Loucy (cell line): ENCODE data around the gene PRR22.

Experiments
- H2AFZ ChIP-seq: fragments of 200-600 bp; sonication (generic); 2 replicates; pipeline ENCODE4 v1.6.0; 2016; ENCODE audit warnings: antibody characterized with exemption, mild to moderate bottlenecking, low read length, moderate library complexity
- H3F3A ChIP-seq: fragments of 200-600 bp; 2 replicates; pipeline ENCODE4 v1.6.0; 2016; ENCODE audit warnings: antibody characterized with exemption, low read depth, mild to moderate bottlenecking
- H3K27me3 ChIP-seq: fragments of 200-600 bp; sonication (generic); 2 replicates; pipeline ENCODE4 v1.6.1; 2014; ENCODE audit warnings: low read length, mild to moderate bottlenecking; ENCODE audit not compliant: insufficient read depth, poor library complexity, severe bottlenecking
- H3K36me3 ChIP-seq: fragments of 200-600 bp; sonication (generic); 2 replicates; pipeline ENCODE4 v1.6.1; 2016; ENCODE audit warnings: low read length; ENCODE audit not compliant: insufficient read depth
- H3K4me1 ChIP-seq: fragments of 200-600 bp; sonication (generic); 2 replicates; pipeline ENCODE4 v1.5.1; 2014; ENCODE audit warnings: low read length, mild to moderate bottlenecking; ENCODE audit not compliant: insufficient read depth, poor library complexity, severe bottlenecking
- H3K4me2 ChIP-seq: fragments of 200-600 bp; sonication (generic); 2 replicates; pipeline ENCODE4 v1.6.0; 2014; ENCODE audit warnings: antibody characterized with exemption, low read length, low read depth, mild to moderate bottlenecking; ENCODE audit not compliant: poor library complexity, severe bottlenecking
- H3K4me3 ChIP-seq: fragments of 200-600 bp; sonication (generic); 2 replicates; pipeline ENCODE4 v1.5.1; 2014; ENCODE audit warnings: low read length, mild to moderate bottlenecking, mixed read lengths; ENCODE audit not compliant: poor library complexity, severe bottlenecking
- H3K79me2 ChIP-seq: fragments of 200-600 bp; sonication (generic); 2 replicates; pipeline ENCODE4 v1.6.1; 2014; ENCODE audit warnings: low read length; ENCODE audit not compliant: insufficient read depth
- H3K9ac ChIP-seq: fragments of 200-600 bp; sonication (generic); 2 replicates; pipeline ENCODE4 v1.6.0; 2014; ENCODE audit warnings: mild to moderate bottlenecking, low read depth, low read length, moderate library complexity; ENCODE audit not compliant: poor library complexity, severe bottlenecking
- H3K9me2 ChIP-seq: fragments of 200-600 bp; sonication (generic); replicated peaks from 2 replicates; pipeline ENCODE4 v1.6.1; 2016; ENCODE audit warnings: low read depth, low read length, mixed read lengths
- H3K9me3 ChIP-seq: fragments of 200-600 bp; sonication (generic); 2 replicates; pipeline ENCODE4 v1.6.1; 2014; ENCODE audit warnings: mild to moderate bottlenecking, antibody characterized with exemption, low read length, low read depth; ENCODE audit not compliant: insufficient read depth
- H4K20me1 ChIP-seq: fragments of 200-600 bp; sonication (generic); 2 replicates; pipeline ENCODE4 v1.6.0; 2014; ENCODE audit warnings: antibody characterized with exemption, low read length, mild to moderate bottlenecking; ENCODE audit not compliant: insufficient read depth, poor library complexity, severe bottlenecking
- EZH2phosphoT487 ChIP-seq: fragments of 200-600 bp; IDR thresholded peaks from 2 replicates; pipeline ENCODE4 v1.6.1; 2018; ENCODE audit warnings: antibody characterized with exemption, mild to moderate bottlenecking, moderate library complexity, borderline replicate concordance
- TF ChIP-seq, protein P1 (sequence below): fragments of 200-600 bp; sonication (generic); conservative IDR thresholded peaks from 2 replicates; pipeline ENCODE4 v1.5.1; 2014; ENCODE audit warnings: mild to moderate bottlenecking, antibody characterized with exemption, low read length

The PRR22 gene

DNA sequence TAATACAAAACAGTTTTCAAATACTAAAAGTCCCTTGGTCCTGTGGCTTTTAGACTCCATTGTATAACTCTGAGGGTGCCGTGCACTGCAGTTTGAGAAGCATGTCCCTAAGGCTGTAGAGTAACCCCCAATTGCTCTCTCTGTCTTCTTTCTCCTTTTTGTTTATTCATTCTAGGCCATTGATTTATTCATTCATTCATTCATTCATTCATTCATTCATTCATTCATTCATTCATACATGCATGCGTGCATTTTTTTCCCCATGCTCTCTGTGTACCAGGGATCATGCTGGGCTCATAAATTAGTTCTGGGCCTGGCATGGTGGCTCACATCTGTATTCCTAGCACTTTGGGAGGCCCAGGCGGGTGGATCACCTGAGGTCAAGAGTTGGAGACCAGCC lies 19.3 kb downstream of the PRR22 start:
- Histone ChIP-seq H2AFZ (no peak overlapping the region), H3K79me2 (no peaks in the 10 kb centered on the region), H3K4me1 (no peaks in the 10 kb centered on the region), H3K36me3 (no peaks in the 10 kb centered on the region), H3K4me3 (no peak overlapping the region), H3K27me3 (no peaks in the 10 kb centered on the region), H3F3A (no peaks in the 10 kb centered on the region), H4K20me1 (no peaks in the 10 kb centered on the region), H3K9me2 (no peaks in the 10 kb centered on the region), H3K9me3 (no peaks in the 10 kb centered on the region), H3K9ac (no peak overlapping the region), H3K4me2 (no peak overlapping the region)
- TF ChIP-seq, protein P1, sequence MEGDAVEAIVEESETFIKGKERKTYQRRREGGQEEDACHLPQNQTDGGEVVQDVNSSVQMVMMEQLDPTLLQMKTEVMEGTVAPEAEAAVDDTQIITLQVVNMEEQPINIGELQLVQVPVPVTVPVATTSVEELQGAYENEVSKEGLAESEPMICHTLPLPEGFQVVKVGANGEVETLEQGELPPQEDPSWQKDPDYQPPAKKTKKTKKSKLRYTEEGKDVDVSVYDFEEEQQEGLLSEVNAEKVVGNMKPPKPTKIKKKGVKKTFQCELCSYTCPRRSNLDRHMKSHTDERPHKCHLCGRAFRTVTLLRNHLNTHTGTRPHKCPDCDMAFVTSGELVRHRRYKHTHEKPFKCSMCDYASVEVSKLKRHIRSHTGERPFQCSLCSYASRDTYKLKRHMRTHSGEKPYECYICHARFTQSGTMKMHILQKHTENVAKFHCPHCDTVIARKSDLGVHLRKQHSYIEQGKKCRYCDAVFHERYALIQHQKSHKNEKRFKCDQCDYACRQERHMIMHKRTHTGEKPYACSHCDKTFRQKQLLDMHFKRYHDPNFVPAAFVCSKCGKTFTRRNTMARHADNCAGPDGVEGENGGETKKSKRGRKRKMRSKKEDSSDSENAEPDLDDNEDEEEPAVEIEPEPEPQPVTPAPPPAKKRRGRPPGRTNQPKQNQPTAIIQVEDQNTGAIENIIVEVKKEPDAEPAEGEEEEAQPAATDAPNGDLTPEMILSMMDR = no peak
- TF ChIP-seq EZH2phosphoT487 = no peak

DNA sequence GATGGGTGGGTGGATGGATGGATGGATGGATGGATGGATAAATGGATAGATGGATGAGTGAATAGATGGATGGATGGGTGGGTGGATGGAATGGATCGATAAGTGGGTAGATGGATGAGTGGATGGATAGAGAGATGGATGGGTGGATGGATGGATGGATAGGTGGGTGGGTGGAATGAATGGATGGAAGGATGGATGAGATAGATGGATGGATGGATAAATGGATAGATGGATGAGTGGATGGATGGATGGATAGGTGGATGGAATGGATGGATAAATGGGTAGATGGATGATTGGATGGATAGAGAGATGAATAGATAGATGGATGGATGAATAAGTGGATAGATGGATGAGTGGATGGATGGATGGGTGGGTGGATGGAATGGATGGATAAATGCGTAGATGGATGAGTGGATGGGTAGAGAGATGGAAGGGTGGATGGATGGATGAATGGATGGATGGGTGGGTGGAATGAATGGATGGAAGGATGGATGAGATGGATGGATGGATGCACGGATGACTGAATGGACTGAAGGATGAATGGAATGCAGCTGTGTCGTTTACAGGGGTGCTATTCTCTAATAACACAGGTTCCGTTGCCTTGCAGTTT lies 21.8 kb downstream of the PRR22 start:
- Histone ChIP-seq H3K27me3 (no peaks in the 10 kb centered on the region), H4K20me1 (no peaks in the 10 kb centered on the region), H3K36me3 (no peaks in the 10 kb centered on the region), H3K4me3 (no peak overlapping the region), H3K4me2 (no peak overlapping the region), H3K4me1 (no peaks in the 10 kb centered on the region), H3K9me3 (no peaks in the 10 kb centered on the region), H3K9me2 (no peaks in the 10 kb centered on the region), H2AFZ (no peak overlapping the region), H3K79me2 (no peaks in the 10 kb centered on the region), H3K9ac (no peak overlapping the region), H3F3A (no peaks in the 10 kb centered on the region)
- no peak for TF ChIP-seq EZH2phosphoT487
- TF ChIP-seq, protein P1 = no peak

DNA sequence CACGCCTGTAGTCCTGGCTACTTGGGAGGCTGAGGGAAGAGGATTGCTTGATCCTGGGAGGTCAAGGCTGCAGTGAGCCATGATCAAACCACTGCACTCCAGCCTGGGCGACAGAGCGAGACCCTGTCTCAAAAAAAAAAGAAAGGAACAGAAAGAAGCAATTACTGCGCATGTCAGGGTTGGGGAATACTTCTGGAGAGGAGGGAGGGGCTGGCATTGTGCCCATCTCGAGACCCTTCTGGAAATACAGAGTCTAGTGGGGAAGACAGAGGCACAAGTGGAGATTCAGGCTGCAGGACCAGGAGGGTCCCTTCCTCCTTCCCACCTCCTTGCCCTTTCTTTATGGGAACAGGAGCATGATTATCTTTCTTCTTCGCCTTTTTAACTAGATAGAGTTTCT lies 30.8 kb downstream of the PRR22 start:
- H3K27me3 ChIP-seq = no peaks in the 10 kb centered on the region
- TF ChIP-seq EZH2phosphoT487 = no peak
- TF ChIP-seq, protein P1 = no peak
- no peaks in the 10 kb centered on the region for H3K9me2 ChIP-seq
- no peaks in the 10 kb centered on the region for H3F3A ChIP-seq
- H3K4me2 ChIP-seq = no peak overlapping the region
- H3K4me1 ChIP-seq = no peaks in the 10 kb centered on the region
- no peaks in the 10 kb centered on the region for H3K36me3 ChIP-seq
- H4K20me1 ChIP-seq = no peaks in the 10 kb centered on the region
- no peak overlapping the region for H2AFZ ChIP-seq
- no peaks in the 10 kb centered on the region for H3K9me3 ChIP-seq
- no peak overlapping the region for H3K9ac ChIP-seq
- no peak overlapping the region for H3K4me3 ChIP-seq
- no peaks in the 10 kb centered on the region for H3K79me2 ChIP-seq
